Frontal cortex (tissue), 4 donors: Measurements from ENCODE around the gene DAB2IP. TPM values are rescaled to one million over a fixed set of nuclear protein-coding genes. Genes with fewer than 3 reads are reported as not detected.

Experiments used
- DNase-seq, 2 donors: peaks; one replicate each; pipeline ENCODE4 v3.0.0; 2012; ENCODE audit warnings: low spot score in 2 of 2
- FAIRE-seq: peaks from 2 replicates; lab custom pipeline; 2012; peaks lifted over from hg19 to GRCh38; lab: Jason Lieb, UNC
- total RNA-seq: library from RNA; depleted of rRNA; stranded (reverse); fragments of >200 nt; gene quantifications from one replicate; pipeline ENCODE4 v1.2.3, GENCODE V29; 2014
- donor health status: control.
- donor health status: control.
- donor health status: control.

DAB2IP gene
- total RNA-seq, 1 donor from 2014 or later, result 12.6 TPM

DNA sequence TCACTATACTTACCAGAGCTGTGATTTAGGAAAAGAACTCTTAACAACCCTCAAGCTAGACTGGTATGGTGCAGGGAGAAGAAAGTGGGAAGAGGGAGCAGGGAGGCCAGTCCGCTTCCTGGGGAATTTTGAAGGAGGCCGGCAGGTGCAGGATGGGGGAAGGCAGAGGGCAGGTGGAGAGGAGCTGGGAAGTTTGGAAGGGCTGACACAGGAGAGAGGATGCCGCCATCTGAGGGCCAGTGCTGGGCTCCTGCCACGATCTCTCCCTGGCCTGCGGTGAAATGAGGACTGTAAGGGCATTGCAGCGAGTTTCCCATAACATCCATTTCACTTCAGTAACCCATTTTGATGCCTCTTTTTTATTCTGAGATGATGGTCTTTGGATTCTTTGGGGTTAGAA lies 8.9 kb downstream of the DAB2IP start:
- no peak for FAIRE-seq
- DNase-seq, result no peak

DNA sequence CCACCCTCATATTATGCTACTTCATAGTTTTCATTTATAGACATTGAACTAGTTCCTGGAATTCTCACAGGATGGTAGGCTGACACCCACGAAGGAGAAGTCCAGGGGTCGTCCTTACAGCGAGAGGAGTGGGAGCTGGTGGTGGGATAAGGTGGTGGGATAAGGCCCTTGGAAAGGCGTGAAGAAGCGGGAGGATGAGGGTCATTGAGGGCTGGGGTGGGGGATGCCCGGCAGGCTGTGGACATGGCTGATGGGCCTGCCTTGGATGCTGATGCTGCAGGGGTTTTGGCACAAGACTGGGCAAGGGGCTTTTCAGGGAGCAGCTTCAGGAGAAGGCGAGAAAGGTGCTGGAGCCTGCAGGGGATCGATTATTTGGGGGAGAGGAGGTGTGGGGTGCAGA lies 9.4 kb downstream of the DAB2IP start:
- FAIRE-seq, result no peak

DNA sequence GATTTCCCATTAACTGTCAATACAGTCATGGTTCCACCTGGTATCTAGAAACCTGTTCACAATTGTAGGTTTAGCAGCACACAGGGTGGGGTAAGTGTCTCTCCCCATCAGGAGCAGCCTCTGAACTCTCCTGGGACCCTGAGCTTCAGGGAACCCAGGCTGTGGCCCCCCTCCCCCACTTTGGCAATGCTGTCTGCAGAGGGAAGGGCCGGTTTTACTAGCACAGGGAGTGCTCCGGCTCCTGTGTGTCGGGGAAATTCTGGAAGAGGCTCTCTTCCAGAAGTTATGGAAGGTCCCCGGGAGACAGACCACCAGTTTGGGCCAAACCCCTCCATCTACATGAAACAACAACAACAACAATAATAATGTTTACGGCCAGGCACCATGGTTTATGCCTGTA lies 9.9 kb downstream of the DAB2IP start:
- DNase-seq (no peak), FAIRE-seq (no peak)

More for the DNA sequence above, 9.4 kb downstream of the DAB2IP start:
- no peak for DNase-seq

DNA sequence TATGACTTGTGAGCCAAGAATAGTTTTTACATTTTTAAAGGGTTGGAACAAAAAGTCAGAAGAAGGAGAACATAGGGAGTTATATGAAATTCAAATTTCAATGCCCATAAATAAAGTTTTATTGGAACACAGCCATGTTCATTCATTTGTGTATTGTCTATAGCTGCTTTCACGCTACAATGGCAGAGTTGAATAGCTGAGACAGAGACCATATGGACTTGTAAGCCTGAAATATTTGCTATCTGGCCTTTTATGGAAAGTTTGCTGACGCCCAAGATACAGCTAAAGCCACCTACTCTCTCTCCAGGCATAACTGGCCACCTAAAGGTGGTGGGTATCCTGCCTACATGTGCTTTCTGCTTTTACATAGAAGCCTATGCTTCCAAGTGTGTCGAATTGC lies 10.9 kb downstream of the DAB2IP start:
- no peak for FAIRE-seq
- DNase-seq, result no peak

DNA sequence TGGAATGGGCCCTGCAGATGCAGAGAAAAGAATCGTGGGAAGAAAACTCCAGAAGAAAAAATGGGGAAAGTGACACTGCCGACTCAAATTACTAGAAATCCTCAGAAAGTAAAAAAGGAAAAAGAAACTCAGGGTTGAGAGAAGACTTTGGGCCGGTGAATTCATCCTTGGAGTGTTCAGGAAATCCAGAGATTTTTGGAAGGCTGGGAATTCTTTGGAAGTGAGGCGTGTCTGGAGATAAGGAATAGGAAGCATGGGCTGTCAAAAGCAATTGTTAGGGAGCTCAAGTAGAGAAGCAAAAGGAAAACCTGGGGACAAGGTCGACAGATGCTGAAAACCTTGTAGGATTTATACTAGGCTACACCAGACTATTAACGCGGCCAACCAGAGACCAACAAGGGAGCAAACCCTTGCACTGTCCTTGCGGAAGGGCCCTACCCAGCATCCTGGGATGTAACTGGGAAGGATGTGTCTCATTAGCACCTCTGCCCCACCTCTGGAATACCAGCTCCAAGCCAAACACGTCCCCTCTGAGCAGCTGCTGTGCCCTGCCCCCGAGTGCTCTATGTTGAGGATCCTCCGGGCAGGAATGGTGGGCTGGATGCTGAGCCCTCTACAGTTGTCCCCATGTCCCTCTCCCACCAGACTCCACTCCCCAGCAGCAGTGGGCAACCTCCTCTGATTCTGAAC lies 11.6 kb downstream of the DAB2IP start:
- no peak for FAIRE-seq
- no peak for DNase-seq

DNA sequence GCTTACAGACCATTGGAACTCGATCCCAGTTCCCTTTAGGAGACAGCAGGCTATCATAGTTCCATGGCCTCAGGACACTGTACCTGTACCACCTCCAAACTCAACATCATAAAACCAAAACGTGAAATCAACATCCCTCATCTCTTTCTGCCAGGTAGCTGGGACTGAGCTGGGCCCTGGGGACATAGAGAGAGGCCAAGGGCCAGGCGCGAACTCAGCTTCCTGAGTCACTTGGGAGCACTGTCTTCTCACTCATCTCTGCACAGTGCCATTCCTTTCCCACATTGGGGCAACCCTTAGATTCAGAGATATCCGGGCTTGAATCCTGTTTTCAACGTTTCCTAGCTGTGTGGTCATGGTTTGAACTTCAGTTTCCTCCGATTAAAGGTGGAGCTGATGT lies 12.2 kb downstream of the DAB2IP start:
- no peak for DNase-seq

DNA sequence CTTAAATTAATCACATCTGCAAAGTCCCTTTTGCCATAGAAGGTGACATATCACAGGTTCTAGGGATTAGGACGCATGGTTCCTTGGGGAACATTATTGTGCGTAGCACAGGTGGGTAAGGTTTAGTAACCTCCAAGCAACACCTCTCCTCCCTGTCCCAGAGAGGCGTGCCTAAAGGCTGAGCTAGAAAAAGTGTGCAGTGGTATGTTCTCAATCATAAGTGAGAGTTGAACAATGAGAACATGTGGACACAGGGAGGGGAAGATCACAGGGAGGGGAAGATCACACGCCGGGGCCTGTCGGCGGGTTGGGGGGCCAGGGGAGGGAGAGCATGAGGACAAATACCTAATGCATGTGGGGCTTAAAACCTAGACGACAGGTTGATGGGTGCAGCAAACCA lies 14.9 kb downstream of the DAB2IP start:
- FAIRE-seq, result no peak
- no peak for DNase-seq

More for the DNA sequence above, 12.2 kb downstream of the DAB2IP start:
- no peak for FAIRE-seq

DNA sequence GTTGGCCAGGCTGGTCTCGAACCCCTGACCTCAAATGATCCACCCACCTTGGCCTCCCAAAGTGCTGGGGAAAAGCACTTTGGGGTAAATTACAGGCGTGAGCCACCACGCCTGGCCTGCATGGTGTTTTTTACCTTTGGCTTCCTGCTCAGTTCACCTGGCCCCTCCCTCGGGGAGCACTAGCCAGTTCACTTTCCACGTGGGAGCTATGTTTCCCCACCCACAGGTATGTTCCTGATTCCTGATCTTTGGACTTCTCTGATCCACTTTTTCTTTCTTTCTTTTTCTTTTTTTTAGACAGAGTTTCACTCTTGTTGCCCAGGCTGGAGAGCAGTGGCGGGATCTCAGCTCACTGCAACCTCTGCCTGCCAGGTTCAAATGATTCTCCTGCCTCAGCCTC lies 15.8 kb downstream of the DAB2IP start:
- DNase-seq (no peak), FAIRE-seq (no peak)

DNA sequence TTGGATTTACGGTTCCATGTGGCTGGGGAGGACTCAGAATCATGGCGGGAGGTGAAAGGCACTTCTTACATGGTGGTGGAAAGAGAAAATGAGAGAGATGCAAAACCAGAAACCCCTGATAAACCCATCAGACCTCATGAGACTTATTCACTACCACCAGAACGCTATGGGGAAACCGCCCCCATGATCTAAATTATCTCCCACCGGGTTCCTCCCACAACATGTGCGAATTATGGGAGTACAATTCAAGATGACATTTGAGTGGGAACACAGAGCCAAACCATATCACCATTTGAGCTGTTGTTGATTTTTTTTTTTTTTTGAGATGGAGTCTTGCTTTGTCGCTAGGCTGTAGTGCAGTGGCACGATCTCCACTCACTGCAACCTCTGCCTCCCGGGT lies 16.5 kb downstream of the DAB2IP start:
- DNase-seq (no peak), FAIRE-seq (no peak)

DNA sequence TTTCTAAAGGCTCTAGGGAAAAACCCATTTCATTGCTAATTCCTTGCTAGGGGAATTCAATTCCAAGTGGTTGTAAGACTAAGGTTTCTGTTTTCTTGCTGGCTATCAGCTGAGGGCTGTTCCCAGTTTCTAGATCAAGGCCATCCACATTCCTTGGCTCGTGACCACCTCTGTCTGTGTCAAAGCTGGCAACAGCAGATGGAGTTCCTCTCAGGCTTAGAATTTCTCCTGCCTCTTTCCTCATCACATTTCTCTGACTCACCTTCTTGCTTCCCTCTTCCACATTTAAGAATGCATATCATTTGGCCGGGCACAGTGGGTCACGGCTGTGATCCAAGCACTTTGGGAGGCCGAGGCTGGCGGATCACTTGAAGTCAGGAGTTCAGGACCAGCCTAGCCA lies 19.0 kb downstream of the DAB2IP start:
- no peak for DNase-seq
- no peak for FAIRE-seq

DNA sequence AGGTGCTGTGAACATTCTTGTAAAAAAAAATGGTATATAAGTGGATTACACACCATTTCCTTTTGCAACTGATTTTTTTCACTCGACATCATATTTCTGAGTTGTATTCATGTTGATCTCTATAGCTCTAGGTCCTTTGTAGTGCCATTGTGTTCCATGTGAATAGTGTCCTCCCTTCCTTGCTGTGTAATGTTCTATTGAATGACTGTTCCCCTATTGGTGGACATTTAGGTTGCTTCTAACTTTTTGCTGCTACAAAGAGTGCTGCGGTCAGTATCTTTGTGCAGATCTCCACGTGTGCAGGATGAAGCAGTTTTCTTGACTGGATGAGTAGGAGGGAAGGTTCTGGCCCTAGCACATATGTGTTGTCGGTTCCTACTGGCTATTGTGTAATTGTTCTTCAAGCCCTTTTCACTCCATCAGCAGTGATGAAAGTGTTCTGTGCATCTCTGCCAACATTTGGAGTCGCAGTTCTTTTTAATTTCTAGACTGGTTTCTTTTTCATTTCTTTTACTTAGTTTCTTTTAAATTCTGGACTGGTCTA lies 20.2 kb downstream of the DAB2IP start:
- no peak for DNase-seq
- FAIRE-seq, result no peak

DNA sequence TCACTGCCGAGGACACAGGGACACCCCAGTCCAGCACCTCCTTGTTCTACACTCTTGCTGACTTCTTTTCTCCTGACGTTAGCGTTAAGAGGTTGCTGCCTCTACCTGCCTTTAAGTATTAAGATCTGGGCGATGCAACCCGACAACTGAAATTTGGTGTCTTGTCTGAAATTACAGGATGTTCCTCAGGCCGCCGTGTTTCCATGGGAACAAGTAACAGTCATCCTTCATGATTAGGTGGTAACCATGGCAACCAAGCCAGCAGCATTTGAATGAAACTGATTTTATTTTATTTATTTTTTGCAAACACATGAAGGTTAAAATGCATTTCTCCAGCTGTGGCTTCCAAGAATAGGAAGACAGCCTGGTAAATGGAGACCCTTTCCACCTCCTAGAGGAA lies 20.8 kb downstream of the DAB2IP start:
- DNase-seq, result no peak
- FAIRE-seq, result no peak

DNA sequence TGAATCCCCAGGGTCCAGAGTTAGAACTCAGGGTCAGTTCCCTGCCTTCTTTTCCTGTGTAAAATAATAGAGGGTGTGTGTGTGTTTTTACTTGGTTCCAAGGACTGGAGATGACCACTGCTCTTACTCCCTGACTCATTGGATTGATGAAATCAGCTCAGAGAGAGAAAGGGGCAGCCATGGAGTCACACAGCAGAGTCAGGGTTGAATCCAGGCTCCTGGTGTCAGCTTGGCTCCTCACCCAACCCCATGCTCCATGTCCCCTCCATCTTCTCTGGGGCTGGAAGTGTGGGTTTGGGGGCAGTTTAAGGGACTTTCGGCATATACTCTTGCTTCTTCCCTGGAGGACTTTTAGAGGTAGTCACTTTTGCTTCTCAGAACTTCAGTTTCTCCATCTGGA lies 21.6 kb downstream of the DAB2IP start:
- DNase-seq (no peak), FAIRE-seq (no peak)

DNA sequence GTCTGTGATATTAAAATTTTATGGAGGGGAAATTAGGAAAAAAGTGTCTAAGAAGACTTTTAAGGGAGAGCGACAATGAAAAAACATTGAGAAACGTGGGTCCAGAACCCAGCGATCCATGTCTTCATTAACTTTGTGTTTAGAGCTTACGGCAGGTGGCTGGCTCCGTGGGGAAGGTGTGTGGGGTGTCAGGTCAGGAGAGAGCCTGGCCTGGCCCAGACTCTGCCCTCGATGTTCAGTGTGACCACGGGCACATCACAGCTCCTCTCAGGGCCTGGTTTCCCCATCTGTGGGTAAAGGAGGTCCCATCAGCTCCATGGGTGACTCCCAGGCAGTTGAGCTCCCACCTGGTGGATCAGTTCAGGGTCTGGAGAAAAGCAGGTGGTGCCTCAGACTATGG lies 22.1 kb downstream of the DAB2IP start:
- FAIRE-seq (no peak), DNase-seq (no peak)

DNA sequence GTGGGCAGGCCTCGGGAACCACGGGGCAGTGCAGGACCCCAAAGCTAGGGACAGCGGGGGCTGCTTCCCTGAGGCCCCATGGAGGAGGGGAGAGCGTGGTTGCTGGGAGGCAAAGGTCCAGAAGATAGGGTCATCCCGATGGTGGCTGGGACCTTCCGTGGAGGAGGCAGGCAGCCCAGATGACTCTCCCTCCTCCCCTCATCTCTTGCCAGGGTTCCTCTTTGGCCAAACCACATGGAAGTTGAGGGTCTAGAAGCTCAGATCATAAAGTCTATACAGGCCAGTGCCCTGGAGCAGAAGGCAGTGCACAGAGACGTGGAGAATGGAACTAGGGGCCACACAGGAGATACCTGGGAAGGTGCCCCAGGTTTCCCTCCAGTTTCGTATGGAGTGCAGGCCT lies 22.6 kb downstream of the DAB2IP start:
- FAIRE-seq (no peak), DNase-seq (no peak)

DNA sequence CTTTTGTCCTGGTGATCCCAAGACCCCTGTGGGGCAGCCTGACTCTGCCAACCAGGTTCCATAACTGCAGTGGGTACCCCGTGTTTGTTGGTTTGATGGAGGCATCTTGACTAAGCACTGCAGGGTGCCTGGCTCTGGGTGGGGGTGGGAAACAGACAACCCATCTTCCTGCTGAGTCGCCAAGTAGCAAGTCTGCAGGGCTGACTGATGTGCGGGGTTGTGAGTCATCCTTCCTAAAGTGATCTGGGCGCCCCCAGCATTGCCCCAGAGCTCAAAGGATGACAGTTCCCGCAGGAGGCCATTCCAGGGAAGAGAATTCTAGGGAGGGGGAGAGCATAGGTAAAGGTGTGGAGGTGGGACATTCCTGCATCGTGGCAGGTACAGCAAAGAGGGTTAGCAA lies 23.5 kb downstream of the DAB2IP start:
- no peak for DNase-seq
- FAIRE-seq, result no peak

DNA sequence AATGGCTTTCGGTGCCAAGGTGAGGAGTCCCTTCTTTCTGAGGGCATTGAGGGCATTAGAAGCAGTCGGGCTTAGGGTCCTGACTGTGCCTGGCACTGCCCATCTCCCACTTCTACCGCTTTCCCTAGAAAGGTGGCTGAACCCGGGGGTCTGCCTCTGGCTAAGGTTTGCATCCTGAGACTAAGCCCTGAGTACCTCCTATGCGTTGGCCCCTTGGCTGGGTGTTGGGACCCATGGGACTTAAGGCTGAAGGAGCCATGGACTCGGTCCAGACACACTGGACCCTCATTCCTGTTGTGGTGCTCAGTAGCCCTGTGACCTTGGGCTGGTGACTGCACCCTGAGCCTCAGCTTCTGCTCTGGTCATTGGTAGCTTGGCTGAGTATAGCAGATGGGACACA lies 23.9 kb downstream of the DAB2IP start:
- FAIRE-seq (no peak), DNase-seq (no peak)

DNA sequence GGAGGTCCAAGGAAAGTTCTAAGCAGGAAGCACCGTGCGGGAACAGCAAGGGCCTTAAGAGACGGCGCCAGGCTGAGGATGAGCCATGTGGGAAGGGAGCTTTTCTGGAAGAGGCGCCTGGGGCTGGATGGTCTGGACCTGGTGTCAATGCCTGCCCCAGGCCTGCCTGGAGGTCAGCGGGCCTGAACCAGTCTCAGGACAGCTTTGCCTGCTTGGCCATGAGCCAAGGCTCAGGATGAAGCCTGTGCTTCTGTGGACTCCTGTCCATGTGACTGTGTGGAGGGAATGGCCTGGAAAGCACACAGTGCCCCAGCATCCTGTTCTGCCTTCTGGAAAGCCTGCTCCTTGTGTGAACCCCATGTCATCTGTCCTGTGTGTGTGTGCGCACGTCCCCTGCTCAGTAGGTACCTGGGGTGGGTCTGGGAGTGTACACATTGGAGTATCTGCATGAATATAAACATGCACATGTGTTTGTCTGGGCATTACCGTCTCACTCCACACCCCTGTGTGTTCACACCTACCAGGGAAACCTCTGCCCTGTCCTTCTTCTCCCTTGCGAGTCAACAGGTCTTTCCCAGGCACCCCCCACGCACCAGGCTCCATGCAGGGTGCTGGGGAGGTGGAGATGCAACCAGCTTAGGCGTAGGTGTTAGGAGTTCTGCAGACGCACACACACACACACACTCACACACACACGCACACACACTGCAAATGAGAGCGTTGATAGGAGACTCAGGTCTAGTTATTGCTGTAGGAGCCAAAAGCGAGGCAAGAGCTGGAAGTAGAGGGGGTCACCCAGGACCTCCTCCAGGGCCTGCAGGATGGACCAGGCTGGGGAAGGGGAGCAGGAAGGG lies 24.8 kb downstream of the DAB2IP start:
- no peak for FAIRE-seq
- DNase-seq, result no peak

DNA sequence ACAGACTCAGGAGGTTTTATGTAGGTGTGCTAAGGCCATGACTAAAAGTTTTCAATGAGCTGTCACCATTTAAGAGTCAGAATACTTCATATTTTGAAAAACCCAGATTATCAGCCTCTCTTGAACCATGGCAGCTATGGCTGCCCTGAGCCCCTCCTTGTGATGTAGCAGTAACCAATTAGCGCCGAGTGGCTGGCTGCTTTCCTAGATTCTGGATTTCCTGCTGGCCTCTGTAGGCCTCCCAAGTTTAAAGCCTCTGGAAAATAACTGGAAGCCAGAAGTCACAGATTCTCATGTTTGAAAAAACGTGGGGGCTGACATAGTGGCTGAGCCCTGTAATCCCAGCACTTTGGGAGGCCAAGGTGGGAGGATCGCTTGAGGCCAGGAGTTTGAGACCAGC lies 25.5 kb downstream of the DAB2IP start:
- DNase-seq (no peak), FAIRE-seq (no peak)

DNA sequence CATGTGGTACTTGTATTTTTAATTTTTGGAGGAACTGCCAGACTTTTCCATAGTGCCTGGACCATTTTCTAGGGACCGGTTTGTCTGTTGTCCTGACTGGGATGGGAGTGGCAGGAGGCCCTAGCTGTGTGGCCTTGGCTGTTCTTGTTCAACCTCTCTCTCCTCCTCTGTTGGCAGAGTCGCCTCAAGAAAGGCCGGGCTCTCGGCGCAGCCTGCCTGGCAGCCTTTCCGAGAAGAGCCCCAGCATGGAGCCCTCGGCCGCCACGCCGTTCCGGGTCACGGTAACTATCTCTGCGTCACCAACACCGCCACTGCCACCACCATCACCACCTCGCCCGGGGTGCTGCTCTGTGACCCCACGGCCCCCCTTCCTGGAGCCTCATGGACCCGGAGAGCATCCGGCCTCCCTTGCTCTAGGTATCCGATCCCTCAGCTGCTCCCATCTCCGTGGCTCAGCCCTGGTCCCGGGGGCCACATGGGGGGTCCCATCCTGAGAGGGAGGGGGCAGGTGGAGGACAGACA lies 27.1 kb downstream of the DAB2IP start:
- no peak for FAIRE-seq
- no peak for DNase-seq
